ENCODE data around the gene ZNF667. TPM values are rescaled to one million over a fixed set of nuclear protein-coding genes. Genes with fewer than 3 reads are reported as not detected.

Gene ZNF667
- total RNA-seq, 1 experiment from 2014 or later: 3.2 TPM

GRCh38 chr19:56423985-56424353 is 53.2 kb downstream of the ZNF667 start:
- ChIA-PET POLR2A (ENCODE audit: unreplicated experiment) (no interaction called here), CTCF (no interaction called here)
- ATAC-seq: no peak
- peaks cover 87% of the 10 kb centered on the region for H3K9me3 ChIP-seq (ENCODE audit: low read length)
- BruUV-seq (replicated peaks): no TSS peak
- no peaks in the 10 kb centered on the region for H3K4me1 ChIP-seq (ENCODE audit: insufficient read depth, low read length)
- H3K27ac ChIP-seq (ENCODE audit: low read length): no peak overlapping the region
- no peak overlapping the region for H3K9ac ChIP-seq (ENCODE audit: low read length)
- H3K36me3 ChIP-seq (ENCODE audit: low read depth, low read length): 0 out of 2 replicates have a peak, but pooled peaks cover 11% of the 10 kb centered on the region
- no peak overlapping the region for H2AFZ ChIP-seq (ENCODE audit: low read length)
- H3F3A ChIP-seq (ENCODE audit: low read length, unreplicated experiment): no peaks in the 10 kb centered on the region
- H3K4me2 ChIP-seq (ENCODE audit: low read length): no peak overlapping the region
- no peak for TF ChIP-seq CTCF (conservative IDR thresholded peaks at IDR 0.05; ENCODE audit: low read depth, low read length)
- TF ChIP-seq EZH2phosphoT487 (IDR thresholded peaks at IDR 0.05; ENCODE audit: borderline replicate concordance, low read length): no peak
- no peak for TF ChIP-seq EZH2 (IDR thresholded peaks at IDR 0.05; ENCODE audit: low read length, unreplicated experiment)
- H3K9me2 ChIP-seq (replicated peaks; ENCODE audit: low read length): no peaks in the 10 kb centered on the region
- no peak for DNase-seq
- intact Hi-C loops (cut with micrococcal nuclease): no loop called here
- H3K4me3 ChIP-seq (ENCODE audit: low read length): no peak overlapping the region; the same call in 1 of the 2 replicates
- H4K20me1 ChIP-seq (ENCODE audit: low read length): no peaks in the 10 kb centered on the region
- H3K79me2 ChIP-seq (ENCODE audit: low read length): no peaks in the 10 kb centered on the region
- no peaks in the 10 kb centered on the region for H3K27me3 ChIP-seq (ENCODE audit: low read length)

GRCh38 chr19:56423276-56423984 is 53.7 kb downstream of the ZNF667 start:
- no peak for TF ChIP-seq EZH2phosphoT487 (IDR thresholded peaks at IDR 0.05; ENCODE audit: borderline replicate concordance, low read length)
- no peak overlapping the region for H3K4me2 ChIP-seq (ENCODE audit: low read length)
- H3K4me3 ChIP-seq (ENCODE audit: low read length): no peak overlapping the region
- no peaks in the 10 kb centered on the region for H3K79me2 ChIP-seq (ENCODE audit: low read length)
- POLR2A ChIA-PET (ENCODE audit: unreplicated experiment): no interaction called here
- ATAC-seq (no peak), DNase-seq (no peak)
- H3K9me2 ChIP-seq (replicated peaks; ENCODE audit: low read length): no peaks in the 10 kb centered on the region
- intact Hi-C loops (cut with micrococcal nuclease): no loop called here
- H3K9ac ChIP-seq (ENCODE audit: low read length): no peak overlapping the region
- no TSS peak for BruUV-seq (replicated peaks)
- H3F3A ChIP-seq (ENCODE audit: low read length, unreplicated experiment): no peaks in the 10 kb centered on the region
- no peak overlapping the region for H2AFZ ChIP-seq (ENCODE audit: low read length)
- CTCF ChIA-PET: no interaction called here
- no peaks in the 10 kb centered on the region for H3K27me3 ChIP-seq (ENCODE audit: low read length)
- H3K9me3 ChIP-seq (ENCODE audit: low read length): peaks cover 89% of the 10 kb centered on the region
- 0 out of 2 replicates have a peak, but pooled peaks cover 11% of the 10 kb centered on the region for H3K36me3 ChIP-seq (ENCODE audit: low read depth, low read length)
- H4K20me1 ChIP-seq (ENCODE audit: low read length): no peaks in the 10 kb centered on the region
- no peaks in the 10 kb centered on the region for H3K4me1 ChIP-seq (ENCODE audit: insufficient read depth, low read length)
- no peak overlapping the region for H3K27ac ChIP-seq (ENCODE audit: low read length)

GRCh38 chr19:56405062-56405461 is 72.1 kb downstream of the ZNF667 start:
- H3K27ac ChIP-seq (ENCODE audit: low read length): no peak overlapping the region
- H3K4me3 ChIP-seq (ENCODE audit: low read length): no peak overlapping the region
- ChIA-PET CTCF (no interaction called here), POLR2A (ENCODE audit: unreplicated experiment) (no interaction called here)
- H2AFZ ChIP-seq (ENCODE audit: low read length): no peak overlapping the region
- H3K9me2 ChIP-seq (replicated peaks; ENCODE audit: low read length): no peaks in the 10 kb centered on the region
- H3K9ac ChIP-seq (ENCODE audit: low read length): no peak overlapping the region
- H3K79me2 ChIP-seq (ENCODE audit: low read length): no peaks in the 10 kb centered on the region
- H3K36me3 ChIP-seq (ENCODE audit: low read depth, low read length): no peaks in the 10 kb centered on the region
- H3K27me3 ChIP-seq (ENCODE audit: low read length): no peaks in the 10 kb centered on the region
- ATAC-seq: no peak
- peaks cover 72% of the 10 kb centered on the region for H3K9me3 ChIP-seq (ENCODE audit: low read length)
- intact Hi-C loops (cut with micrococcal nuclease): no loop called here
- no TSS peak for BruUV-seq (replicated peaks)
- H4K20me1 ChIP-seq (ENCODE audit: low read length): no peaks in the 10 kb centered on the region
- no peaks in the 10 kb centered on the region for H3K4me1 ChIP-seq (ENCODE audit: insufficient read depth, low read length)
- no peak for DNase-seq
- H3K4me2 ChIP-seq (ENCODE audit: low read length): no peak overlapping the region
- no peaks in the 10 kb centered on the region for H3F3A ChIP-seq (ENCODE audit: low read length, unreplicated experiment)
- TF ChIP-seq EZH2 (IDR thresholded peaks at IDR 0.05; ENCODE audit: low read length, unreplicated experiment): no peak

- BruUV-seq (replicated peaks): no TSS peak
- DNase-seq: no peak
- CTCF ChIA-PET: no interaction called here
- Histone ChIP-seq H4K20me1 (ENCODE audit: low read length) (no peaks in the 10 kb centered on the region), H3K9ac (ENCODE audit: low read length) (no peak overlapping the region), H2AFZ (ENCODE audit: low read length) (no peak overlapping the region), H3K9me2 (replicated peaks; ENCODE audit: low read length) (no peaks in the 10 kb centered on the region), H3K27me3 (ENCODE audit: low read length) (no peaks in the 10 kb centered on the region), H3K4me2 (ENCODE audit: low read length) (no peak overlapping the region), H3F3A (ENCODE audit: low read length, unreplicated experiment) (no peaks in the 10 kb centered on the region), H3K36me3 (ENCODE audit: low read depth, low read length) (no peaks in the 10 kb centered on the region), H3K4me3 (ENCODE audit: low read length) (no peak overlapping the region), H3K27ac (ENCODE audit: low read length) (no peak overlapping the region), H3K9me3 (ENCODE audit: low read length) (peaks cover 74% of the 10 kb centered on the region), H3K4me1 (ENCODE audit: insufficient read depth, low read length) (no peaks in the 10 kb centered on the region), H3K79me2 (ENCODE audit: low read length) (no peaks in the 10 kb centered on the region)
- no peak for ATAC-seq
- TF ChIP-seq EZH2phosphoT487 (IDR thresholded peaks at IDR 0.05; ENCODE audit: borderline replicate concordance, low read length) (no peak), CTCF (conservative IDR thresholded peaks at IDR 0.05; ENCODE audit: low read depth, low read length) (no peak)
- intact Hi-C loops (cut with micrococcal nuclease): no loop called here
- POLR2A ChIA-PET (ENCODE audit: unreplicated experiment): no interaction called here
Measured at GRCh38 chr19:56404705-56405056, 72.5 kb downstream of the ZNF667 start.
